Activated naive CD4-positive, alpha-beta T cell treated with anti-CD3 and anti-CD28 coated beads, Interleukin-2, amount 50 U/mL, for 72 hours (primary cell): Measurements from ENCODE around the gene BAG5. TPM values are rescaled to one million over a fixed set of nuclear protein-coding genes. Genes with fewer than 3 reads are reported as not detected.
A peak's percentile ranks its signal among the peaks of the same experiment; 100 is the strongest.
"Not testable (repeated sequence)": the region's sequence is repeated elsewhere in the genome, so short reads cannot be mapped to it uniquely, and the experiment has no call there.

ENCODE experiments used
- ATAC-seq, 2 donors: fragments of 150-1000 bp; cut with Tn5 transposase; 2 replicates each; pipeline ENCODE4 v1.10.0; 2021; ENCODE audit warnings: mild to moderate bottlenecking in 2 of 2, moderate library complexity in 2 of 2
- DNase-seq, 2 donors: peaks; one replicate each; pipeline ENCODE4 v3.0.0; 2021 to 2022; ENCODE audit warnings: low spot score in 2 of 2
- H3K27ac Mint-ChIP-seq, 2 donors: one replicate each; pipeline ENCODE4 v1.8.0; 2022; ENCODE audit warnings: mild to moderate bottlenecking in 2 of 2, mixed read lengths in 2 of 2
- H3K36me3 Mint-ChIP-seq, 2 donors: one replicate each; pipeline ENCODE4 v1.8.0; 2022; ENCODE audit warnings: mixed read lengths in 2 of 2
- H3K9me3 Mint-ChIP-seq, 2 donors: one replicate each; pipeline ENCODE4 v1.8.0; 2022; ENCODE audit warnings: mixed read lengths in 2 of 2
- total RNA-seq, 2 donors: library from RNA; stranded (reverse); gene quantifications; one replicate each; pipeline ENCODE4 v1.2.3, GENCODE V29; 2022

Gene BAG5
- total RNA-seq, 2 donors from 2014 or later, result 15.6 to 24.1 TPM

- no peak overlapping the region for H3K27ac Mint-ChIP-seq
- DNase-seq (no peak), ATAC-seq (no peak)
- H3K36me3 Mint-ChIP-seq, result peaks cover 0 to 5% of the 10 kb centered on the region in 2 donors
- H3K9me3 Mint-ChIP-seq, result no peaks in the 10 kb centered on the region
Measured at GRCh38 chr14:103532216-103533136, 30.0 kb downstream of the BAG5 start.

- Mint-ChIP-seq H3K9me3 (no peaks in the 10 kb centered on the region), H3K27ac (peak overlapping the region; percentile 84 to 91), H3K36me3 (peaks cover 0 to 5% of the 10 kb centered on the region in 2 donors)
- no peak for DNase-seq
- ATAC-seq, result no peak
Measured at GRCh38 chr14:103531421-103532215, 30.8 kb downstream of the BAG5 start.

GRCh38 chr14:103530831-103531230, 31.6 kb downstream of the BAG5 start:
- DNase-seq (no peak), ATAC-seq (no peak)
- H3K27ac Mint-ChIP-seq, result peak overlapping the region; percentile 84 to 91
- no peaks in the 10 kb centered on the region for H3K9me3 Mint-ChIP-seq
- H3K36me3 Mint-ChIP-seq, result peaks cover 0 to 5% of the 10 kb centered on the region in 2 donors

- DNase-seq, result peak in 1 of 2 donors; percentile 47
- Mint-ChIP-seq H3K9me3 (no peaks in the 10 kb centered on the region), H3K27ac (peak overlapping the region; percentile 91 to 97), H3K36me3 (peaks cover 0 to 5% of the 10 kb centered on the region in 2 donors)
- ATAC-seq, result no peak
Measured at GRCh38 chr14:103530390-103530789, 32.1 kb downstream of the BAG5 start.

GRCh38 chr14:103529383-103530365, 32.8 kb downstream of the BAG5 start:
- peak overlapping the region; percentile 91 to 97 for H3K27ac Mint-ChIP-seq
- ATAC-seq, result no peak
- peaks cover 0 to 5% of the 10 kb centered on the region in 2 donors for H3K36me3 Mint-ChIP-seq
- DNase-seq, result no peak
- no peaks in the 10 kb centered on the region for H3K9me3 Mint-ChIP-seq

- Mint-ChIP-seq H3K9me3 (no peaks in the 10 kb centered on the region), H3K27ac (peak within 1 kb of the TSS; percentile 91 to 97), H3K36me3 (peaks cover 0 to 5% of the 10 kb centered on the region in 2 donors)
- DNase-seq (peak; percentile 72 to 81), ATAC-seq (peak; percentile 72 to 80)
Measured at GRCh38 chr14:103528587-103529382, 33.7 kb downstream of the BAG5 start, which contains the start of gene TRMT61A. Gene TRMT61A (plus strand): TSS chr14:103529196. CDS start chr14:103529979, 783 bp downstream.

- DNase-seq (no peak), ATAC-seq (no peak)
- H3K36me3 Mint-ChIP-seq, result peaks cover 0 to 5% of the 10 kb centered on the region in 2 donors
- peak overlapping the region in 1 of 2 donors; percentile 91 for H3K27ac Mint-ChIP-seq
- no peaks in the 10 kb centered on the region for H3K9me3 Mint-ChIP-seq
Measured at GRCh38 chr14:103528146-103528586, 34.3 kb downstream of the BAG5 start.

GRCh38 chr14:103527408-103528145, 34.9 kb downstream of the BAG5 start:
- DNase-seq (peak in 1 of 2 donors; percentile 72), ATAC-seq (peak; percentile 28 to 85)
- H3K36me3 Mint-ChIP-seq, result peaks cover 0 to 5% of the 10 kb centered on the region in 2 donors
- peak overlapping the region in 1 of 2 donors; percentile 80 for H3K27ac Mint-ChIP-seq
- no peaks in the 10 kb centered on the region for H3K9me3 Mint-ChIP-seq

GRCh38 chr14:103526914-103527248, 35.6 kb downstream of the BAG5 start:
- ATAC-seq, result no peak
- DNase-seq, result no peak
- H3K9me3 Mint-ChIP-seq, result no peaks in the 10 kb centered on the region
- peaks cover 0 to 5% of the 10 kb centered on the region in 2 donors for H3K36me3 Mint-ChIP-seq
- peak overlapping the region in 1 of 2 donors; percentile 80 for H3K27ac Mint-ChIP-seq

- H3K9me3 Mint-ChIP-seq, result no peaks in the 10 kb centered on the region
- no peak for DNase-seq
- no peak overlapping the region for H3K27ac Mint-ChIP-seq
- ATAC-seq, result no peak
- H3K36me3 Mint-ChIP-seq, result peaks cover 0 to 5% of the 10 kb centered on the region in 2 donors
Measured at GRCh38 chr14:103526247-103526913, 36.1 kb downstream of the BAG5 start.

GRCh38 chr14:103525430-103526246, 36.8 kb downstream of the BAG5 start:
- H3K9me3 Mint-ChIP-seq, H3K27ac Mint-ChIP-seq, H3K36me3 Mint-ChIP-seq, DNase-seq, ATAC-seq: not testable (repeated sequence)

- DNase-seq (no peak), ATAC-seq (no peak)
- Mint-ChIP-seq H3K27ac (no peak overlapping the region), H3K36me3 (peaks cover 0 to under 1% of the 10 kb centered on the region in 2 donors), H3K9me3 (no peaks in the 10 kb centered on the region)
Measured at GRCh38 chr14:103524002-103524935, 38.2 kb downstream of the BAG5 start.

GRCh38 chr14:103523575-103523954, 38.9 kb downstream of the BAG5 start:
- no peak for ATAC-seq
- H3K9me3 Mint-ChIP-seq, result no peaks in the 10 kb centered on the region
- H3K36me3 Mint-ChIP-seq, result no peaks in the 10 kb centered on the region
- no peak overlapping the region for H3K27ac Mint-ChIP-seq
- DNase-seq, result no peak
